H9 (cell line): ENCODE measurements around the gene TMTC2. TPM values are rescaled to one million over a fixed set of nuclear protein-coding genes. Genes with fewer than 3 reads are reported as not detected.

Experiments
- DNase-seq: peaks from one replicate; pipeline ENCODE4 v3.0.0-alpha.2; 2017
- H2AFZ ChIP-seq: one replicate; pipeline ENCODE4 v1.6.1; 2013; ENCODE audit warnings: mild to moderate bottlenecking, low read length, control low read depth, moderate library complexity
- H2AK5ac ChIP-seq: 2 replicates; pipeline ENCODE4 v1.6.1; 2013; ENCODE audit warnings: low read length, control low read depth, mixed read lengths; ENCODE audit not compliant: insufficient read length
- H2BK120ac ChIP-seq: one replicate; pipeline ENCODE4 v1.6.1; 2013; ENCODE audit warnings: low read depth, mild to moderate bottlenecking, low read length, control low read depth, inconsistent platforms; ENCODE audit not compliant: poor library complexity, severe bottlenecking
- H2BK12ac ChIP-seq: 2 replicates; pipeline ENCODE4 v1.6.1; 2013; ENCODE audit warnings: low read length, control low read depth, mixed read lengths, low read depth; ENCODE audit not compliant: insufficient read length
- H2BK15ac ChIP-seq: 2 replicates; pipeline ENCODE4 v1.6.1; 2013; ENCODE audit warnings: low read depth, low read length, control low read depth
- H2BK20ac ChIP-seq: one replicate; pipeline ENCODE4 v1.6.1; 2013; ENCODE audit warnings: low read depth, mild to moderate bottlenecking, low read length, control low read depth, inconsistent platforms; ENCODE audit not compliant: poor library complexity, severe bottlenecking
- H2BK5ac ChIP-seq: 2 replicates; pipeline ENCODE4 v1.6.1; 2013; ENCODE audit warnings: low read length, control low read depth, mixed read lengths; ENCODE audit not compliant: insufficient read length
- H3K14ac ChIP-seq: 2 replicates; pipeline ENCODE4 v1.6.1; 2013; ENCODE audit warnings: low read length, control low read depth; ENCODE audit not compliant: insufficient read depth
- H3K18ac ChIP-seq: 2 replicates; pipeline ENCODE4 v1.6.1; 2013; ENCODE audit warnings: low read depth, mild to moderate bottlenecking, mixed read lengths, low read length, control low read depth; ENCODE audit not compliant: insufficient read length
- H3K23ac ChIP-seq: 2 replicates; pipeline ENCODE4 v1.6.1; 2013; ENCODE audit warnings: low read length, control low read depth, mixed read lengths, low read depth; ENCODE audit not compliant: insufficient read length
- H3K23me2 ChIP-seq: 2 replicates; pipeline ENCODE4 v1.6.1; 2013; ENCODE audit warnings: low read depth, mild to moderate bottlenecking, mixed read lengths, low read length, control low read depth; ENCODE audit not compliant: insufficient read length, poor library complexity, severe bottlenecking
- H3K27ac ChIP-seq: 2 replicates; pipeline ENCODE4 v1.5.1; 2013; ENCODE audit warnings: low read length, control low read depth, mixed read lengths, low read depth; ENCODE audit not compliant: insufficient read length
- H3K27me3 ChIP-seq: 2 replicates; pipeline ENCODE4 v1.6.1; 2013; ENCODE audit warnings: low read length, control low read depth, inconsistent platforms; ENCODE audit not compliant: insufficient read depth
- H3K4ac ChIP-seq: 2 replicates; pipeline ENCODE4 v1.6.1; 2013; ENCODE audit warnings: low read depth, mild to moderate bottlenecking, control low read depth, inconsistent platforms, low read length, moderate library complexity
- H3K4me1 ChIP-seq: 2 replicates; pipeline ENCODE4 v1.6.1; 2013; ENCODE audit warnings: low read length, control low read depth, inconsistent platforms; ENCODE audit not compliant: insufficient read depth
- H3K4me2 ChIP-seq: 2 replicates; pipeline ENCODE4 v1.6.1; 2013; ENCODE audit warnings: low read length, control low read depth, mixed read lengths; ENCODE audit not compliant: insufficient read length, insufficient read depth
- H3K56ac ChIP-seq: 2 replicates; pipeline ENCODE4 v1.6.1; 2013; ENCODE audit warnings: low read depth, mild to moderate bottlenecking, mixed read lengths, low read length, control low read depth; ENCODE audit not compliant: insufficient read length
- H3K79me1 ChIP-seq: 2 replicates; pipeline ENCODE4 v1.6.1; 2013; ENCODE audit warnings: low read depth, mild to moderate bottlenecking, moderate library complexity, low read length, control low read depth, inconsistent platforms; ENCODE audit not compliant: insufficient read depth, poor library complexity, severe bottlenecking
- H3K79me2 ChIP-seq: 2 replicates; pipeline ENCODE4 v1.6.1; 2013; ENCODE audit warnings: low read length, control low read depth, inconsistent platforms; ENCODE audit not compliant: insufficient read depth
- H3K9ac ChIP-seq: 2 replicates; pipeline ENCODE4 v1.6.1; 2013; ENCODE audit warnings: low read length, control low read depth, mixed read lengths; ENCODE audit not compliant: insufficient read length; ENCODE audit errors: extremely low read depth
- H3K9me3 ChIP-seq: one replicate; pipeline ENCODE4 v1.6.1; 2013; ENCODE audit warnings: low read depth, low read length, inconsistent platforms; ENCODE audit not compliant: control insufficient read depth
- H3T11ph ChIP-seq: one replicate; pipeline ENCODE4 v1.6.1; 2013; ENCODE audit warnings: mild to moderate bottlenecking, low read length, control low read depth, inconsistent platforms
- H4K20me1 ChIP-seq: one replicate; pipeline ENCODE4 v1.6.1; 2013; ENCODE audit not compliant: control insufficient read depth, insufficient read length, insufficient read depth
- H4K5ac ChIP-seq: 2 replicates; pipeline ENCODE4 v1.6.1; 2013; ENCODE audit warnings: low read depth, mild to moderate bottlenecking, mixed read lengths, low read length, control low read depth; ENCODE audit not compliant: insufficient read length
- H4K8ac ChIP-seq: replicated peaks from 2 replicates; pipeline ENCODE4 v1.6.1; 2013; ENCODE audit warnings: low read length, control low read depth, mixed read lengths, low read depth; ENCODE audit not compliant: insufficient read length
- H4K91ac ChIP-seq: 2 replicates; pipeline ENCODE4 v1.6.1; 2013; ENCODE audit warnings: low read depth, mild to moderate bottlenecking, moderate library complexity, mixed read lengths, low read length, control low read depth; ENCODE audit not compliant: insufficient read length
- H3K27ac Mint-ChIP-seq, 3 experiments: 2 replicates in 2 of 3; 3 replicates in 1 of 3; pipeline ENCODE4 v1.8.0; 2020 to 2021; ENCODE audit warnings: mixed read lengths in 3 of 3, mild to moderate bottlenecking in 1 of 3, moderate library complexity in 1 of 3
- H3K27me3 Mint-ChIP-seq: 2 replicates; pipeline ENCODE4 v1.8.0; 2021; ENCODE audit warnings: low read depth, mild to moderate bottlenecking, moderate library complexity, mixed read lengths
- H3K36me3 Mint-ChIP-seq, 3 experiments: 2 replicates in 2 of 3; 3 replicates in 1 of 3; pipeline ENCODE4 v1.8.0; 2020 to 2021; ENCODE audit warnings: low read depth in 3 of 3, mixed read lengths in 3 of 3; ENCODE audit not compliant: insufficient read depth in 1 of 3
- H3K4me1 Mint-ChIP-seq, 2 experiments: 2 replicates each; pipeline ENCODE4 v1.8.0; 2020; ENCODE audit warnings: mixed read lengths in 2 of 2
- H3K4me3 Mint-ChIP-seq, 2 experiments: 2 replicates in 1 of 2; 3 replicates in 1 of 2; pipeline ENCODE4 v1.8.0; 2020 to 2021; ENCODE audit warnings: mild to moderate bottlenecking in 2 of 2, mixed read lengths in 2 of 2, moderate library complexity in 1 of 2
- H3K9me3 Mint-ChIP-seq, 2 experiments: 2 replicates in 1 of 2; 3 replicates in 1 of 2; pipeline ENCODE4 v1.8.0; 2020; ENCODE audit warnings: mild to moderate bottlenecking in 2 of 2, mixed read lengths in 2 of 2, moderate library complexity in 1 of 2
- total RNA-seq: library from RNA; stranded (reverse); gene quantifications from 2 replicates; pipeline ENCODE4 v1.2.1, GENCODE V29; 2021
- TF ChIP-seq, protein P1 (sequence below): fragments of 200-600 bp; sonication (generic); conservative IDR thresholded peaks from 3 replicates; pipeline ENCODE4 v1.8.0; 2021; ENCODE audit warnings: antibody characterized with exemption, mild to moderate bottlenecking

The TMTC2 gene
- total RNA-seq, 1 experiment from 2014 or later, result 3.1 TPM

DNA sequence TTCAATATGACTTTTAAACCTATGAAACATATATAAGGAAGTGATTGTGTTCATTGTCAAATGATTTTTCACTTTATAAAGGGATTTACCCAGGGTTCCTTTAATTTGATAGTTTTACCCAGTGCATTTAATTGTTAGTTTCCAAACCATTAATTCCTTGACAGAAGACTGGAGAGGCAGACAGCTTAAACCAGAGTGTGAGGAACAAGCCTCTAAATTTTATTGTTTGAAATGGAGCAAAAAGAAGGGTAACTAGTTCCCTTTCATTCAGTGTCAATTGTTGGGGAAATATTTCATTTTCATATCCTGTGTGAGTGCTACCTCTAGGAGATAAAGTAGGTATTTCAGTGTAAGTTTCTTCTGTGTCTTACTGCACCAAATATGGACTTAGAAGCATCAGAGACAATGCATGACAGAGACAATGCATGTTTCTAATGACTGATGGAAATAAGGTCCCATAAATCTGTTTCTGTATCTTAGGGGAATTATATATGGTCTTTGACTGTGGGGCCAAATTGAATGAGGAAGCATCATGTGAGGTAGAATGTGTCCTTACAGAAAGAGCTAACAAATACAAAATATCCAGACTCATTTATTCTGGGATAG, 120.5 kb downstream of the TMTC2 start:
- Histone ChIP-seq H2AFZ (no peak overlapping the region), H2AK5ac (no peak overlapping the region), H4K91ac (no peak overlapping the region), H3T11ph (no peak overlapping the region), H3K18ac (no peak overlapping the region), H3K14ac (no peak overlapping the region), H2BK120ac (no peak overlapping the region), H3K9ac (no peak overlapping the region), H3K4ac (no peak overlapping the region), H3K9me3 (no peaks in the 10 kb centered on the region), H3K4me1 (no peaks in the 10 kb centered on the region), H2BK12ac (no peak overlapping the region), H2BK20ac (no peak overlapping the region), H4K8ac (no peak overlapping the region), H3K27me3 (no peaks in the 10 kb centered on the region), H3K27ac (no peak overlapping the region), H3K56ac (no peak overlapping the region), H3K23ac (no peak overlapping the region), H2BK5ac (no peak overlapping the region), H4K5ac (no peak overlapping the region), H3K4me2 (no peak overlapping the region), H3K79me2 (no peaks in the 10 kb centered on the region), H4K20me1 (no peaks in the 10 kb centered on the region), H2BK15ac (no peak overlapping the region), H3K23me2 (no peaks in the 10 kb centered on the region), H3K79me1 (no peaks in the 10 kb centered on the region)
- Mint-ChIP-seq H3K36me3 (peaks cover 0 to 5% (median 0%) of the 10 kb centered on the region in 3 experiments; a peak in 3 of 7 replicates), H3K27me3 (no peaks in the 10 kb centered on the region), H3K4me1 (peaks cover 13% of the 10 kb centered on the region in 2 experiments; a peak in 3 of 4 replicates), H3K4me3 (no peak overlapping the region), H3K9me3 (peaks cover 0 to 3% of the 10 kb centered on the region in 2 experiments; a peak in 1 of 5 replicates), H3K27ac (no peak overlapping the region)
- TF ChIP-seq, protein P1, sequence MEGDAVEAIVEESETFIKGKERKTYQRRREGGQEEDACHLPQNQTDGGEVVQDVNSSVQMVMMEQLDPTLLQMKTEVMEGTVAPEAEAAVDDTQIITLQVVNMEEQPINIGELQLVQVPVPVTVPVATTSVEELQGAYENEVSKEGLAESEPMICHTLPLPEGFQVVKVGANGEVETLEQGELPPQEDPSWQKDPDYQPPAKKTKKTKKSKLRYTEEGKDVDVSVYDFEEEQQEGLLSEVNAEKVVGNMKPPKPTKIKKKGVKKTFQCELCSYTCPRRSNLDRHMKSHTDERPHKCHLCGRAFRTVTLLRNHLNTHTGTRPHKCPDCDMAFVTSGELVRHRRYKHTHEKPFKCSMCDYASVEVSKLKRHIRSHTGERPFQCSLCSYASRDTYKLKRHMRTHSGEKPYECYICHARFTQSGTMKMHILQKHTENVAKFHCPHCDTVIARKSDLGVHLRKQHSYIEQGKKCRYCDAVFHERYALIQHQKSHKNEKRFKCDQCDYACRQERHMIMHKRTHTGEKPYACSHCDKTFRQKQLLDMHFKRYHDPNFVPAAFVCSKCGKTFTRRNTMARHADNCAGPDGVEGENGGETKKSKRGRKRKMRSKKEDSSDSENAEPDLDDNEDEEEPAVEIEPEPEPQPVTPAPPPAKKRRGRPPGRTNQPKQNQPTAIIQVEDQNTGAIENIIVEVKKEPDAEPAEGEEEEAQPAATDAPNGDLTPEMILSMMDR, result no peak
- no peak for DNase-seq
